Activated CD4-positive, alpha-beta T cell treated with anti-CD3 and anti-CD28 coated beads, Interleukin-2, amount 10 ng/mL, durations not matched to agents 7 days and 5 days (primary cell): ENCODE results near the gene PPIE. TPM values are rescaled to one million over a fixed set of nuclear protein-coding genes. Genes with fewer than 3 reads are reported as not detected.
A peak's percentile ranks its signal among the peaks of the same experiment; 100 is the strongest.
"Not testable (repeated sequence)": the region's sequence is repeated elsewhere in the genome, so short reads cannot be mapped to it uniquely, and the experiment has no call there.

Experiments
- CTCF ChIA-PET: fragments of 350-600 bp; sonication (Branson Sonifier 250); formaldehyde crosslinking; loops from one replicate; lab custom pipeline; 2021; ENCODE audit warnings: antibody characterized with exemption; lab: Charles Lee
- POLR2A ChIA-PET: fragments of 350-600 bp; sonication (Branson Sonifier 250); formaldehyde crosslinking; loops from one replicate; lab custom pipeline; 2021; ENCODE audit warnings: antibody characterized with exemption; lab: Charles Lee
- DNase-seq: peaks from one replicate; pipeline ENCODE4 v3.0.0-alpha.2; 2020
- H3K27ac Mint-ChIP-seq: one replicate; pipeline ENCODE4 v1.8.0; 2021; ENCODE audit warnings: mild to moderate bottlenecking, moderate library complexity, mixed read lengths
- H3K27me3 Mint-ChIP-seq: one replicate; pipeline ENCODE4 v1.8.0; 2021; ENCODE audit warnings: mixed read lengths
- H3K36me3 Mint-ChIP-seq: one replicate; pipeline ENCODE4 v1.8.0; 2021; ENCODE audit warnings: low read depth, mixed read lengths
- H3K4me1 Mint-ChIP-seq: one replicate; pipeline ENCODE4 v1.8.0; 2021; ENCODE audit warnings: mixed read lengths
- H3K4me3 Mint-ChIP-seq: one replicate; pipeline ENCODE4 v1.8.0; 2021; ENCODE audit warnings: mild to moderate bottlenecking, moderate library complexity, mixed read lengths
- H3K9me3 Mint-ChIP-seq: one replicate; pipeline ENCODE4 v1.8.0; 2021; ENCODE audit warnings: mixed read lengths
- total RNA-seq, 2 experiments: library from RNA; stranded (reverse); gene quantifications; one replicate each; pipeline ENCODE4 v1.2.3, GENCODE V29; 2021

Gene PPIE
- total RNA-seq, 2 experiments from 2014 or later = 52.9 to 55.6 TPM

DNA sequence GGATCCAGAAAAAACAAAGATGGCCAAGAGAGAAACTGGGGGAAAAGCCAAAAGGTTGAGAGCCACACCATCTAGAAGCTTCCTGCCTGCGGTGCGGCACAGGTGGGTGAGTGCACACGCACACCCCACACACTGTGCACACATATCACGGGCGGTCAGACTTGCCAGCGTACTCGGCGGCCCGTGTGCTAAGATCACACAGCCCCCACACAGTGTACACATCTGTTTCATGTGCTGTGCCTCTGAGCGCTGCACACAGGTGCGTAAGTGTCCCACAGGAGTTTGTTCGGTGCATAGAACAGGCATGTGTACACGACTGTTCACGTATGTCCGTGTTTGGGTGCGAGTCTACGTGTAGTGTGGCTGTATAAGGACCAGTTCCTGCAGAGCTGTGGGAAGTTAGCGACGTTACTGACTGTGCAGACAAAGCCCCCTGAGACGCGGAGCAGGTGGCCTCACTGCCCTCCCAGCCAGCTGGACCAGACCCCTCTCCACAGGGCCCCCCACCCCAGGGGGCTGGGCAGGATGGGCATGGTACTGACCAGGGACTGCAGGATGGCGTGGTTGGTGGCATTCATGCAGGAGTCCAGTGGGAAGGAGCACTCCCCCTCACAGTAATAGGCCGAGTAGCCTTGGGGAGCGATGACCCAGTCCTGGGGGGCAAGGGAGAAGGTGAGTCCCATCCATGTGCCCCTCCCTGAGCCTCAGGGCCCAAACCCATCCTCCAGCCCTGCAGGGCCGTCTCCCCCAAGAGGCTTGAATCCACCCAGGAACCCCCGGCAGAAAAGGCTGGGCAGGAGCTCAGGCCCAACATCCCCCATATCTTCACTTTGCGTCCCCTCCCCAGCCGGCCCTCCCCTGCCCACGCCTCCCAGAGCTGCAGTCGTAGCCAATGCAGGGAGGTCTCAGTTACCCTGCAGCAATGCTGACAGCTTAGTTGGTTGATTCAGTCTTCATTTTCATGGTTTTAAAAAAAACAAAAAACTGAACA lies 24.2 kb downstream of the PPIE start:
- H3K9me3 Mint-ChIP-seq = no peaks in the 10 kb centered on the region
- CTCF ChIA-PET = no interaction called here
- H3K4me1 Mint-ChIP-seq = no peaks in the 10 kb centered on the region
- no peak overlapping the region for H3K27ac Mint-ChIP-seq
- DNase-seq = no peak
- H3K36me3 Mint-ChIP-seq = peaks cover 8% of the 10 kb centered on the region
- H3K27me3 Mint-ChIP-seq = no peaks in the 10 kb centered on the region
- H3K4me3 Mint-ChIP-seq = no peak overlapping the region
- POLR2A ChIA-PET = interaction anchor here (0.7 kb wide), 1 partner anchor 37 kb away, joined by 5 read pairs; no protein-coding TSS in a partner anchor

DNA sequence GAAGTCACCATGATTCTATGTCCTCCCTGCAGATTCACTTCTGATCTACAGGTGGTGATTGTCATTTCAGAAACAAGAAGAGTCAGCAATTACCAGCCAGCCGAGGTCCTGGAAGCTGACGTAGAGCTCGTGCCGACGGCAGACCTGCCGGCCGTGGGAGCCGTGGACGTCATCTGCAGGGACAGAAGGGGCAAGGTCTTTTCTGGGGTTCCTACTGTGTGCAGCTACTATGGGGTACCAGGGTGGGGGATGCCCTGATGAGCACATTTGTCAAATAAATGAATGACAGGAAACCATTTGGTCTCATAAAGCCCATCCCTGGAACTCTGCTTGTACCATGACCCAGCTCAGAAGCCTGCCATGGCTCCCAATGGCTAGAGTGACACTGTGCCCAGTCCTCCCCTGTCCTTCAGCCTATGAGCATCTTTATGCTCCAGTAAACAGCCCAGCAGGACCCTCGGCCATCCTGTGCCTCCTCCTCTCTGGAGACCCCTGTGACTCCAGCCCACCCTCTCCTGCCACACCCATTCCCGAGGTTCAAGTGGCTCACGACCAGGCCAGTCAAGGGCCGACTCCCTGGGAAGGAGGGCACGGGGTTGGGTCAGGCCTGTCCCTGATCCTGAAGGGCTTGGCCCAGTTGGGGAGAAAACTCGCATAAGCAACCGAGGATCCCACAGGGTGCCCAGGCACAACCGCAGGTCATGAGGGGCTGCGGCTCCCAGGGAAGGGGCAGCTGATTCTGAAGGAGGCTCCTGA lies 25.1 kb downstream of the PPIE start:
- CTCF ChIA-PET, H3K4me1 Mint-ChIP-seq, H3K9me3 Mint-ChIP-seq, H3K27me3 Mint-ChIP-seq, H3K36me3 Mint-ChIP-seq, DNase-seq, H3K4me3 Mint-ChIP-seq, H3K27ac Mint-ChIP-seq: not testable (repeated sequence)
- POLR2A ChIA-PET = interaction anchor here (0.7 kb wide), 1 partner anchor 38 kb away, joined by 5 read pairs; no protein-coding TSS in a partner anchor

DNA sequence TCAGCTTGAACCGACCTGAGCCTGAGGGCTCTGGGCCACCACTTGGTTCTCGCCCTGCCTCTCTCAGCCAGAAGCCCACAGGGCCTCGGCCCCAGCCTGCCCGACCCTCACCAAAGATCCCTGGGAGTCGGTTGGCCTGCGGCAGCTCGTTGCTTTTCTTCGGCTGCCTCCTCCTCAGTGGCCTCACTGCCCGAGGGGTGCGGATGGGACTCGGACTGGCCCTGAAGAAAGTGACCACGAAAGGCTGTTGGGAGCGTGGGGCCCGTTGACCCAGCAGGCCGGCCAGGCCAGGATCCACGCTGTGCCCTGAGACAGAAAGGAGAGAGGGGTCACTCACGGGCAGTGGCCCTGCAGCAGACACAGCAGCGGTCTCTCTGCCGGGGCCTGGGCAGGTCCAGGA lies 25.8 kb downstream of the PPIE start:
- H3K4me1 Mint-ChIP-seq, H3K4me3 Mint-ChIP-seq, H3K27me3 Mint-ChIP-seq, CTCF ChIA-PET, DNase-seq, H3K27ac Mint-ChIP-seq, H3K9me3 Mint-ChIP-seq, H3K36me3 Mint-ChIP-seq, POLR2A ChIA-PET: not testable (repeated sequence)

DNA sequence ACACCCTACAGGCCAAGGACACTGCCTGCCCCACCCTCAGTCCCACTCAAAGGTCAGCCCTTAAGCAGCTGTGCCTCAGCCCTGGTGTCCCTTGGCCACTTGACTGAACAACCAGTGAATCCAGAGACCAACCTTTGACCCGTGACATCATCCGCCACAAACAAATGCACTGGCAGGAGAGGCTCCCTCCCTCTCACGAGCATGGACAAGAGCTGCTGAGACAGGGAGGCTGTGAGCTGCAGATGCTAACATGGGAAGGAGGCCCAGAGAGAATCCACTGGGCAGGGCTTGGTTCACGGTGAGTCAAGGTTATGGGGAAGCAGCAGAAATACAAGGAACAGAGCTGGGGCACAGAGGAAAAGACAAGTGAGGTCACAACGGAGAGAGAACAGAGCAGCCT lies 27.8 kb downstream of the PPIE start:
- H3K9me3 Mint-ChIP-seq, H3K27me3 Mint-ChIP-seq, H3K4me1 Mint-ChIP-seq, H3K36me3 Mint-ChIP-seq, CTCF ChIA-PET, POLR2A ChIA-PET, DNase-seq, H3K4me3 Mint-ChIP-seq, H3K27ac Mint-ChIP-seq: not testable (repeated sequence)

DNA sequence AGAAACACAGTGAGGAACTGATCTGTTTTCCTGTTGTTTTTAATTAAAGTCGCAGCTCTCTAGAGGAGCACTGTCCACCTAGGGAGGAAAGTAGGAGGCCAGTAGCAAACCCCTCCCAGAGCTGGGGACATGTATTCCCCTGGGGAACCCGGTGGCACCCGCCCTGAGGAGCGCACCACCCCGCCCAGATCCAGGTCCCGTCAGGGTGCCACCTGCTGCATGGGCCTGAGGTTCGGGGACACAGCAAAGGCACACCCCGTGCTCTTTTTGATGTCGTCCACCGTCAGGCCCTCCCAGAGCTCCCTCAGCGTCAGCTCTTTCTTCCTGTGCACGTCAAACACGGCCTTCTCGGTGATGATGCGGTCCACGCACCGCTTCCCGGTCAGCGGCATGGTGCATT lies 30.8 kb downstream of the PPIE start:
- CTCF ChIA-PET, H3K9me3 Mint-ChIP-seq, H3K4me1 Mint-ChIP-seq, DNase-seq, H3K36me3 Mint-ChIP-seq, POLR2A ChIA-PET, H3K27ac Mint-ChIP-seq, H3K27me3 Mint-ChIP-seq, H3K4me3 Mint-ChIP-seq: not testable (repeated sequence)

DNA sequence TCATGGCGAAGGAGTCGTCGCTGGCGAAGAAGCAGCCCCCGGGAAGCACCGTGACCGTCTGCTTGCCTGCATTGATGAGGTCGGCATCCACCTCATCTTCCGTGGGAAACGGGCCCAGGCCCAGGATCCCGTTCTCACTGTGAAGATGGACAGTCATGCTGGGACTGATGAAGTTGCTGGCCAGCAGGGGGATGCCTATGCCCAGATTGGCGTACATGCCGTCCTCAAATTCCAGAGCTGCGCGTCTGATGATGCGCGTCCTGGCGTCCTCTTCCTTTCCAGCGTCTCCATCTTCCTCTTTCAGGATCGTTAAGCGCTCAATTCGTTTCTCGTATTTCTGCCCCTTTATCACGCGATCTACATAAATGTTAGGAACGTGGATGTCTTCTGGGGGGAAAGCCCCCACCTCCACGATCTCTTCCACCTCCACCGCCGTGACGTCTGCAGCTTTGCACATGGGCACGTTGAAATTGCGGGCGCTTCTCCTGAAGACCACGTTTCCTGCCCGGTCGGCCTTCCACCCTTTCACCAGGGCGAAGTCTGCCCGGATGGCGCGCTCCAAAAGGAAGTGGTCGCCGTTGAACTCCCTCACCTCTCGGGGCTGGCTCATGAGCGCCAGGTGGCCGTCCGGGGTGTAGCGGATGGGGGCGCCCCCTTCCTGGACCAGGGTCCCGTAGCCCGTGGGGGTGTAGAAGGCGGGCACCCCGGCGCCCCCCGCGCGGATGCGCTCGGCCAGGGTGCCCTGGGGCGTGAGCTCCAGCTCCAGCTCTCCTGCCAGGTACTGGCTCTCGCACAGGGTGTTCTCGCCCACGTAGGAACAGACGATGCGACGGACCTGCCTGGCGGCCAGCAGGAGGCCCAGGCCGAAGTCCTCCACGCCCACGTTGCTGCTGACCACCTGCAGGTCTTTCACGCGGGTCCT lies 31.7 kb downstream of the PPIE start:
- H3K9me3 Mint-ChIP-seq, H3K27me3 Mint-ChIP-seq, POLR2A ChIA-PET, CTCF ChIA-PET, DNase-seq, H3K36me3 Mint-ChIP-seq, H3K27ac Mint-ChIP-seq, H3K4me1 Mint-ChIP-seq: not testable (repeated sequence)
- peak overlapping the region; percentile 41 for H3K4me3 Mint-ChIP-seq

DNA sequence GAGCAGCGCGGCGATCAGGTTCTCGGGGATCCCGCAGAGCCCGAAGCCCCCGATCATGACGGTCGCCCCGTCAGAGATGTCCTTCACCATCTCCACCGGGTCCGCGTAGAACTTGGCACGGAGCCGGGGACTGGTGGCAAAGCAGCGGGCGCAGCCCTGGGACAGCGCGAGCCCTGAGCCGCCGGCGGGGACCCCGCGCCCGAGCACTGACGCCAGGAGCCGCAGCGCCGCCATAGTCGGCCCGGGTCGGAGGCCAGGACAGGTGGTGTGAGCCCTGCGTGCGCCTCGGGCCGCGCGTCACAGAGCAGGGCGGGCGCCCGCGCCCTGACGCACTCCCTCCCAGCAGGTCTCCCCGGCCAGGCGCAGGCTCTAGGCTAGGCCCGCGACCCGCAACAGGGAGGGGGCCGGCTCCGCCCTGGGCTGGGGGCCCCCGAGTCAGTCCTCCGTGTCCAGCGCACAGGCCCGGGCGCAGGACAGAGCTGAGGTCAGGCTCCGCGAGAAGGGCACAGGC lies 32.4 kb downstream of the PPIE start, which contains the start of gene OXCT2:
TSS of gene OXCT2 (minus strand) at position 327 of the 511 bp plus-strand sequence. CDS start at position 234, 93 bp downstream.
- not testable (repeated sequence) for H3K27me3 Mint-ChIP-seq, DNase-seq

DNA sequence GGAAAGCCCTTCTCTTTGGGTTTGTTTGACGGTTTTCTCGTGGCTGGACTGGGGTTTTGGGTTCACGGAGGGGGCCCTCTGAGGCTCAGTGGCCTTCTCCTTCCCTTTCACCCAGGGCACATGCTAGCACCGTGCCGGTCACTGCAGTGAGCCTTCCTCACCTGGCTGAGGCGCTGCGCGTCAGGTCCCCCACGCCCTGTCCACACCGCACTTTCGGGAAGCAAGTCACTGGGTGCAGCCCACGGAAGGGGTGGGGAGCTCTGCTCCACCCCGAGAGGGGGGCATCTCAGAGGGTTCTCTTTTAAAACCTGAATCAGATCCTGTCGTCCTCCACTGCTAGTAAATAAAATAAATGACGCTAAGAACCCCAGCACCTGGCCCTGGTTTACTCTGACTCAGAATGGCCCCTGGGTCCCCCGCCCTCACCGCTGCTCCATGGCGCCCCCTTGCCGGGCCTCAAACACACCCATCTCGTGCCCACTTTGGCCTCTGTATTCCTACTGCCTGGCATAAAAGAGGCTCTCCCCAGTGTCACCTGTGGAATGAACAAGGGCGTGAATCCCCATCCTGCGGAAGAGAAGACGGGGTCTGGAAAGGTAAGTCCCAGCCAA lies 34.8 kb downstream of the PPIE start:
- POLR2A ChIA-PET, H3K4me1 Mint-ChIP-seq, H3K27ac Mint-ChIP-seq, H3K27me3 Mint-ChIP-seq, DNase-seq, H3K4me3 Mint-ChIP-seq, CTCF ChIA-PET, H3K36me3 Mint-ChIP-seq, H3K9me3 Mint-ChIP-seq: not testable (repeated sequence)

More for the DNA sequence above, 32.4 kb downstream of the PPIE start, which contains the start of gene OXCT2:
- CTCF ChIA-PET, H3K9me3 Mint-ChIP-seq, H3K27ac Mint-ChIP-seq, H3K4me1 Mint-ChIP-seq, H3K36me3 Mint-ChIP-seq, POLR2A ChIA-PET: not testable (repeated sequence)
- peak within 1 kb of the TSS; percentile 41 for H3K4me3 Mint-ChIP-seq

DNA sequence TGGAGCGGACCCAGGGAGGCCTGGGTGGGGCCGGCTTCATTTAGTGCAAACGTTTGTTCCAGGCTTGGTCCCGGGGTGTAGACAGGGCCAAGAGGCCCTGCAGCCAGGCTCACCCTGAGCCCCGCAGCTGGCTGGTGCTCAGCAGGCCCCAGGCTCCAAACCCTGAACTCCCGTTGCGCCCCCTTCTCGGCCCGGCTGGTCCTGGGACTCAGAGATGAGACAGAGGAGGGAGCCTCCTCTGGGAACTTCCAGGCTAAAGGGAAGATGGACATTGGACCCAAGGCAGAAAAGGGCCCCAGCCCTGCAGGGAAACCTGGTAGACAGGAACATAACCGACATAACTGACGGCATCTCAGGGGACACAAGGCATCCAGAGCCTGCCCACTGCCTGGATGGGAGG lies 36.5 kb downstream of the PPIE start:
- CTCF ChIA-PET, H3K9me3 Mint-ChIP-seq, H3K27ac Mint-ChIP-seq, H3K4me3 Mint-ChIP-seq, H3K4me1 Mint-ChIP-seq, H3K27me3 Mint-ChIP-seq, POLR2A ChIA-PET, H3K36me3 Mint-ChIP-seq, DNase-seq: not testable (repeated sequence)

DNA sequence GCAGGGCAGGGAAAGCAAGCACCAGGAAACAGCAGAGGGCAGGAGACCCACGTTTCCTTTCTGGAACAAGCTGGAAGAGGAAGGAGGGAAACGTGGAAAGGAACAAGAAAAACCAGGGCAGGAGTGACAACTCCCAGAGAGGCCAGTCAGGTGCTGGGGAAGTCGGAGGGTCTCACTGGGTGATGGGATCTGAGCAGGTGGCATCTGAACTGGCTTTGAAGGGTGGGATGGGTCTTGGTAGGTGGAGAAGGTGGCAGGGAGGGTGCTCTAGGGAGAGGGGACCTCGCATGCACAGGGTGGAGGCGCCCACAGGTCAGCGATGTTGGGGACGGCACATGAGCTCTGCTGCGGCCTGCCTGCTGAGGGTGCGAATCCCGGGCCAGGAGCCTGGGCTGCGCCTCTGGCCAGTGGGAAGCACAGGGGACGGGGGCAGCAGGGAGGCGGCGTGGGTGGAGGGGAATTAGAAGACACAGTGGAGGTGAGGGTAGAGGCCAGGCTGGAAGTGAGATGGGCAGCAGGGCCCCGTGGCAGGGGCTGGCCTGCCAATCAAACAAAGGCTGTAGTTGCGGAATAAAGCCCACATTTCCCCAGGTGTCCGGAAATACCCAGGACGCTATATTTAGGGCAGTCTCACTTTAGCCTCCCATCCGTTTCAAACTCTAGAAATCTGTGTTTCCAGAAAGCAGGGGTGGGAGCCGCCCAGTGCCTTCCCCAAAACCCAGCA lies 37.2 kb downstream of the PPIE start:
- H3K36me3 Mint-ChIP-seq, DNase-seq, CTCF ChIA-PET, H3K27me3 Mint-ChIP-seq, H3K4me1 Mint-ChIP-seq, H3K4me3 Mint-ChIP-seq, H3K27ac Mint-ChIP-seq, POLR2A ChIA-PET, H3K9me3 Mint-ChIP-seq: not testable (repeated sequence)

DNA sequence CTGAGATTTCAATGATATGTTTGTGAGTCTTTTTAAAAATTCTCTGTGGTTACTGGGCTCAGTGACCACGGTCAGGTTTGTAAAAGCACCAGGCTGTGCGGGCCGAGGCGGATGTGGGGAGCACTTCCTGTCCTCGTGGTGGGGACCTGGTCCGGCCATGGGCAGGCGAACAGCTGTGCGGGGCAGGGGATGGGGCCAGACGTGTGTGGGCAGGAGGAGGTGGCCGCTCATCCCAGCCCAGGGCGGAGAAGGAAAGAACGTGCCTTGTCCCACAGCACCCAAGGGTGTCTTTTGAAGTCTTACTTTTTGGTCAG lies 37.7 kb downstream of the PPIE start:
- H3K4me1 Mint-ChIP-seq = no peaks in the 10 kb centered on the region
- ChIA-PET POLR2A (no interaction called here), CTCF (no interaction called here)
- no peaks in the 10 kb centered on the region for H3K36me3 Mint-ChIP-seq
- no peak for DNase-seq
- no peak overlapping the region for H3K27ac Mint-ChIP-seq
- H3K27me3 Mint-ChIP-seq = peaks cover 4% of the 10 kb centered on the region
- H3K4me3 Mint-ChIP-seq = no peak overlapping the region
- H3K9me3 Mint-ChIP-seq = no peaks in the 10 kb centered on the region

DNA sequence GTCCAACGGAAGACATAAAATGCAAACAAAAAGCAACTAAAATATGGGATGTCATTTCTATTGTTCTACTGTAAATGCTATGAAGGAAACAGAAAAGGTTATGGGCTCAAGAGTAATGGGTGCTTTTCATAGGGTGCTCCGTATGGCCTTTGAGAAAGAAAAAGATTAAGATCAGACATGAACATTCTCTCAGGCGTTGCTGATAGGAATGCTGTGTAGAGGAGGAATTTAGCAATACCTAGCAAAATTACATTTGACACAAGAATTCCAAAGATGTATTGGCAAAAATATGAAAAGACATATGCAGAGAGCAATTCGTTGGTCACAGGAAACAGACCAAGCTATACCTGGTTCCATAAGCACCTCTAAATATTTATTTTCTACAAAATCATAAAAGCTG lies 38.2 kb downstream of the PPIE start:
- Mint-ChIP-seq H3K36me3 (no peaks in the 10 kb centered on the region), H3K27ac (no peak overlapping the region), H3K9me3 (no peaks in the 10 kb centered on the region), H3K4me3 (no peak overlapping the region), H3K27me3 (peaks cover 4% of the 10 kb centered on the region), H3K4me1 (no peaks in the 10 kb centered on the region)
- ChIA-PET CTCF (no interaction called here), POLR2A (no interaction called here)
- no peak for DNase-seq
